HepG2 (cell line): Measurements from ENCODE around the gene TSSK3. TPM values are rescaled to one million over a fixed set of nuclear protein-coding genes. Genes with fewer than 3 reads are reported as not detected.

Source experiments
- ATF7-NPFF ChIP-seq: sonication (generic); formaldehyde crosslinking; IDR thresholded peaks from 2 replicates; pipeline ENCODE4 v1.8.1; 2023; ENCODE audit warnings: mild to moderate bottlenecking, low read depth, missing genetic modification reagents, moderate library complexity
- CENPT ChIP-seq: sonication (generic); formaldehyde crosslinking; IDR thresholded peaks from 2 replicates; pipeline ENCODE4 v1.8.0; 2022; ENCODE audit warnings: low read depth, mild to moderate bottlenecking, moderate library complexity, missing genetic modification reagents
- ELK4 ChIP-seq: sonication (generic); formaldehyde crosslinking; IDR thresholded peaks from 2 replicates; pipeline ENCODE4 v1.9.0; 2021; ENCODE audit warnings: missing genetic modification reagents, borderline replicate concordance
- FOSL2 ChIP-seq: sonication (generic); formaldehyde crosslinking; IDR thresholded peaks from 2 replicates; pipeline ENCODE4 v1.4.0; 2020; ENCODE audit warnings: missing genetic modification reagents
- HMG20B ChIP-seq: conservative IDR thresholded peaks from 2 replicates; pipeline ENCODE4 v1.6.1; 2016; ENCODE audit warnings: missing genetic modification reagents, missing compliant biosample characterization
- HMGA1 ChIP-seq: sonication (generic); formaldehyde crosslinking; conservative IDR thresholded peaks from 2 replicates; pipeline ENCODE4 v1.4.0; 2020; ENCODE audit warnings: missing genetic modification reagents
- JUNB ChIP-seq: sonication (generic); formaldehyde crosslinking; IDR thresholded peaks from 2 replicates; pipeline ENCODE4 v1.8.0; 2022; ENCODE audit warnings: missing genetic modification reagents, mild to moderate bottlenecking, borderline replicate concordance
- KAT8 ChIP-seq: IDR thresholded peaks from 2 replicates; pipeline ENCODE4 v1.6.1; 2016; ENCODE audit warnings: missing genetic modification reagents, missing compliant biosample characterization
- KDM4B ChIP-seq: sonication (generic); formaldehyde crosslinking; IDR thresholded peaks from 2 replicates; pipeline ENCODE4 v1.4.0; 2020; ENCODE audit warnings: missing genetic modification reagents
- KMT2A ChIP-seq: sonication (generic); formaldehyde crosslinking; IDR thresholded peaks from 2 replicates; pipeline ENCODE4 v1.4.0; 2020; ENCODE audit warnings: missing genetic modification reagents
- MXD1 ChIP-seq: sonication (generic); formaldehyde crosslinking; IDR thresholded peaks from 2 replicates; pipeline ENCODE4 v1.4.0; 2020; ENCODE audit warnings: mild to moderate bottlenecking, missing genetic modification reagents
- NBN ChIP-seq: fragments of 450-650 bp; conservative IDR thresholded peaks from 2 replicates; pipeline ENCODE4 v1.6.1; 2017
- PHF20 ChIP-seq: sonication (generic); formaldehyde crosslinking; IDR thresholded peaks from 2 replicates; pipeline ENCODE4 v1.5.0; 2020; ENCODE audit warnings: mild to moderate bottlenecking, missing genetic modification reagents
- RARG ChIP-seq: sonication (generic); formaldehyde crosslinking; IDR thresholded peaks from 2 replicates; pipeline ENCODE4 v1.4.0; 2020; ENCODE audit warnings: low read depth, mild to moderate bottlenecking, missing genetic modification reagents
- RBAK ChIP-seq: sonication (generic); formaldehyde crosslinking; IDR thresholded peaks from 2 replicates; pipeline ENCODE4 v1.5.1; 2020; ENCODE audit warnings: mild to moderate bottlenecking, missing genetic modification reagents
- RBM39 ChIP-seq: fragments of 200-400 bp; formaldehyde crosslinking; IDR thresholded peaks from one replicate; pipeline ENCODE4 v1.6.1; 2018; ENCODE audit warnings: antibody characterized with exemption, mild to moderate bottlenecking, low read depth, low read length; ENCODE audit not compliant: poor library complexity, severe bottlenecking
- SMARCC2 ChIP-seq: fragments of 450-650 bp; IDR thresholded peaks from 2 replicates; pipeline ENCODE4 v1.6.1; 2017; ENCODE audit warnings: antibody characterized with exemption, mild to moderate bottlenecking
- SRSF4 ChIP-seq: fragments of 200-400 bp; formaldehyde crosslinking; IDR thresholded peaks from one replicate; pipeline ENCODE4 v1.6.1; 2018; ENCODE audit warnings: mild to moderate bottlenecking, low read depth, low read length, moderate library complexity; ENCODE audit not compliant: poor library complexity, severe bottlenecking
- TEAD3 ChIP-seq: optimal IDR thresholded peaks from 2 replicates; pipeline ENCODE3; 2016; ENCODE audit warnings: borderline replicate concordance
- ZBTB21 ChIP-seq: sonication (generic); formaldehyde crosslinking; IDR thresholded peaks from 2 replicates; pipeline ENCODE4 v1.4.0; 2020; ENCODE audit warnings: missing genetic modification reagents
- ZFP36L1 ChIP-seq: sonication (generic); formaldehyde crosslinking; IDR thresholded peaks from 2 replicates; pipeline ENCODE4 v1.8.0; 2022; ENCODE audit warnings: mild to moderate bottlenecking, missing genetic modification reagents, moderate library complexity
- ZNF30 ChIP-seq: sonication (generic); formaldehyde crosslinking; IDR thresholded peaks from 2 replicates; pipeline ENCODE4 v1.5.0; 2020; ENCODE audit warnings: mild to moderate bottlenecking, missing genetic modification reagents
- ZNF331 ChIP-seq: sonication (generic); formaldehyde crosslinking; IDR thresholded peaks from 2 replicates; pipeline ENCODE4 v1.4.0; 2020; ENCODE audit warnings: missing genetic modification reagents
- ZNF335 ChIP-seq: sonication (generic); formaldehyde crosslinking; IDR thresholded peaks from 2 replicates; pipeline ENCODE4 v1.4.0; 2020; ENCODE audit warnings: missing genetic modification reagents
- ZNF350 ChIP-seq: sonication (generic); formaldehyde crosslinking; IDR thresholded peaks from 2 replicates; pipeline ENCODE4 v1.4.0; 2020; ENCODE audit warnings: mild to moderate bottlenecking, low read depth, missing genetic modification reagents, borderline replicate concordance
- ZNF441 ChIP-seq: sonication (generic); formaldehyde crosslinking; IDR thresholded peaks from 2 replicates; pipeline ENCODE4 v1.7.0; 2021; ENCODE audit warnings: missing genetic modification reagents, borderline replicate concordance
- ZNF564 ChIP-seq: sonication (generic); formaldehyde crosslinking; IDR thresholded peaks from 2 replicates; pipeline ENCODE4 v1.8.1; 2023; ENCODE audit warnings: mild to moderate bottlenecking, missing genetic modification reagents
- ZNF615 ChIP-seq: sonication (generic); formaldehyde crosslinking; IDR thresholded peaks from 2 replicates; pipeline ENCODE4 v1.5.0; 2020; ENCODE audit warnings: mild to moderate bottlenecking, missing genetic modification reagents, borderline replicate concordance
- ZZZ3 ChIP-seq: sonication (generic); formaldehyde crosslinking; IDR thresholded peaks from 2 replicates; pipeline ENCODE4 v1.4.0; 2020; ENCODE audit warnings: missing genetic modification reagents, mild to moderate bottlenecking, borderline replicate concordance
- polyA plus RNA-seq, 8 experiments: library from polyadenylated mRNA; depleted of rRNA in 3 of 8; stranded (reverse) in 7 of 8; unstranded in 1 of 8; fragments of >200 nt; fragmentation: Illumina TruSeq in 4 of 8; extraction: Trizol in 4 of 8; gene quantifications; 2 replicates each; pipeline versions ENCODE4 v1.2.1 to v1.2.3, GENCODE V29; 2011 to 2016; ENCODE audit warnings: low read depth in 4 of 8, missing spikeins in 1 of 8, mixed read lengths in 1 of 8; ENCODE audit not compliant: insufficient read depth in 1 of 8
- total RNA-seq, 5 experiments: library from RNA; depleted of rRNA; stranded (reverse); fragments of >200 nt; fragmentation: Illumina TruSeq; extraction: Trizol; gene quantifications; 2 replicates each; pipeline ENCODE4 v1.2.3, GENCODE V29; 2016; ENCODE audit warnings: low read depth in 1 of 5
- TF ChIP-seq, protein P1 (sequence below): sonication (generic); formaldehyde crosslinking; IDR thresholded peaks from 2 replicates; pipeline ENCODE4 v1.4.0; 2020; ENCODE audit warnings: missing genetic modification reagents

Gene TSSK3
- total and polyA plus RNA-seq, 2 of the 13 experiments (the other 11 are each of a cell fraction or from before 2014, with no cell fraction given): 1.0 to 1.1 TPM

DNA sequence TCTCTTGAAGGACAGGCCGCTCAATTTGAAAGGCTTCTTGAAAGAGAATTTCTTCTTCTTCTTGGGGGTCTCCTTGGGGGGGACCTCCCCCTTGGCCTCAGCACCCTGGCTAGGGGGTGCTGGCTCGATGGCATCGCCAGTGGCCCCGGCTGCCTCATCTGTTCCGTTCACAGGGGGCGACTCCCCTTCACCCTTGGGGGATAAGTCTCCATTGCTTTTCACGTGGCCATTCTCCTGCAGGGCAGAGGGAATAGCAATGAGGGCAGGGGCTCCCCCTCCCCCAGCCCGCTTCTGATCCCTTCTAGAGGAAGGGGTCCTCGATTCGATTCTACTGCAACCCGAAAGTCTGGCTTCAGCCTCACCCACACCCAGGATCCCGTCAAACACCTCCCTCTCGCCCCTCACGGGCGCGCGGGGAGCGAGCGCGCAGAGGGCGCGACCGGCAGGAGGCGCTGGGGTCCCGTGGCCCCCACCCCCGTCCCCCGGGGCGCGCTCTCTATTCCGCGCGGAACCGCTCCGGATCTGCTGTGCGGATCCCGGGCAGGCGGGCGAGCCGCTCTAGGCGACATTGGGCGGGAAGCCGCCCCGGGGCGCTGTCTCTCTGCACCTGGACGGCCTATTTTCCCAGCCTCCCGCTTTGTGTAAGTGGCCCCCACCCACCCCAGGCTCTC is 27.3 kb upstream of the TSSK3 start (continued):
- 0 out of 2 replicates have a peak, but pooled peaks have one; percentile 19 for TF ChIP-seq ATF7-NPFF (CRISPR knock-in tag)
- TF ChIP-seq ELK4 (CRISPR knock-in tag): no peak
- no peak for TF ChIP-seq SRSF4
- TF ChIP-seq ZFP36L1 (CRISPR knock-in tag): no peak
- no peak for TF ChIP-seq RBM39
- no peak for TF ChIP-seq PHF20 (CRISPR knock-in tag)
- 0 out of 2 replicates have a peak, but pooled peaks have one; percentile 12 for TF ChIP-seq HMG20B (CRISPR knock-in tag)
- no peak for TF ChIP-seq ZNF564 (CRISPR knock-in tag)
- TF ChIP-seq ZNF30: no peak
- TF ChIP-seq HMGA1: no peak
- no peak for TF ChIP-seq RARG
- TF ChIP-seq ZNF615: no peak
- 0 out of 2 replicates have a peak, but pooled peaks have one; percentile 27 for TF ChIP-seq ZNF350
- TF ChIP-seq KMT2A: peak; percentile 52; the same call in 1 of the 2 replicates
- 0 out of 2 replicates have a peak, but pooled peaks have one; percentile 19 for TF ChIP-seq KAT8 (CRISPR knock-in tag)
- TF ChIP-seq JUNB (CRISPR knock-in tag): no peak
- TF ChIP-seq, protein P1, sequence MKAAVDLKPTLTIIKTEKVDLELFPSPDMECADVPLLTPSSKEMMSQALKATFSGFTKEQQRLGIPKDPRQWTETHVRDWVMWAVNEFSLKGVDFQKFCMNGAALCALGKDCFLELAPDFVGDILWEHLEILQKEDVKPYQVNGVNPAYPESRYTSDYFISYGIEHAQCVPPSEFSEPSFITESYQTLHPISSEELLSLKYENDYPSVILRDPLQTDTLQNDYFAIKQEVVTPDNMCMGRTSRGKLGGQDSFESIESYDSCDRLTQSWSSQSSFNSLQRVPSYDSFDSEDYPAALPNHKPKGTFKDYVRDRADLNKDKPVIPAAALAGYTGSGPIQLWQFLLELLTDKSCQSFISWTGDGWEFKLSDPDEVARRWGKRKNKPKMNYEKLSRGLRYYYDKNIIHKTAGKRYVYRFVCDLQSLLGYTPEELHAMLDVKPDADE (CRISPR knock-in tag): no peak
- no peak for TF ChIP-seq KDM4B (CRISPR knock-in tag)
- no peak for TF ChIP-seq ZZZ3 (CRISPR knock-in tag)
- TF ChIP-seq CENPT (CRISPR knock-in tag): no peak
- no peak for TF ChIP-seq NBN
- TF ChIP-seq TEAD3 (CRISPR knock-in tag): peak; percentile 14
- peak; percentile 18; the same call in 1 of the 2 replicates for TF ChIP-seq FOSL2 (CRISPR knock-in tag)
- no peak for TF ChIP-seq ZNF335 (CRISPR knock-in tag)
- TF ChIP-seq SMARCC2: no peak
- no peak for TF ChIP-seq ZBTB21
- no peak for TF ChIP-seq RBAK (CRISPR knock-in tag)
- TF ChIP-seq ZNF331: peak; percentile 32; the same call in 1 of the 2 replicates
- 0 out of 2 replicates have a peak, but pooled peaks have one; percentile 40 for TF ChIP-seq MXD1 (CRISPR knock-in tag)
- no peak for TF ChIP-seq ZNF441
